Activated CD4-positive, alpha-beta T cell treated with anti-CD3 and anti-CD28 coated beads, Interleukin-2, amount 50 U/mL, for 16 hours (primary cell): ENCODE measurements around the gene RCN2.
A peak's percentile ranks its signal among the peaks of the same experiment; 100 is the strongest.

ENCODE experiments used
- DNase-seq: peaks from one replicate; pipeline ENCODE4 v3.0.0-alpha.2; 2020

RCN2 gene

DNA sequence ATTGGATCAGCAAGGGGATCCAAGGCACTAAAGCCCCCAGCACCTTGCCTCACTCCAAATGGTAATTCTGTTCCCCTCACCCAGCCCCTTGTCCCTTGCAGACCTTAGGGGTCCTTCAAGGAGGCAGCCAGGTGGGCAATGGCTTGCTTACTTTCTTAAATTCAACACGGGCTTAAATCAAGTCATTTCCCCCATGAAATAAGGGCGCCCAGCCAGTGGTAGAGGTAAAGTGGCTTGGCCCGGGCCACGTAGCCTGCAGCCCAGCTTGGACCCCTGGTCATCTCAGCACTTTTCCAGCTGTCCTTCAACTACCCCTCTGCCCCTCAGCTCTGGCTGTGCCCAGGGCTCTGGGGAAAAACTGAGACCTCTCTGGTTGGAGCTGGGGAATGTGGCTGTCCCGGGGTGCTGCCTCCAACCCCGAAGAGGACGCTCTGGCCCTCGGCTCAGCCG, 64.6 kb downstream of the RCN2 start:
- no peak for DNase-seq

GRCh38 chr15:76996526-76997401, 65.2 kb downstream of the RCN2 start:
- DNase-seq, result peak; percentile 76

GRCh38 chr15:76998663-76999285, 67.2 kb downstream of the RCN2 start:
- DNase-seq, result peak; percentile 51

DNA sequence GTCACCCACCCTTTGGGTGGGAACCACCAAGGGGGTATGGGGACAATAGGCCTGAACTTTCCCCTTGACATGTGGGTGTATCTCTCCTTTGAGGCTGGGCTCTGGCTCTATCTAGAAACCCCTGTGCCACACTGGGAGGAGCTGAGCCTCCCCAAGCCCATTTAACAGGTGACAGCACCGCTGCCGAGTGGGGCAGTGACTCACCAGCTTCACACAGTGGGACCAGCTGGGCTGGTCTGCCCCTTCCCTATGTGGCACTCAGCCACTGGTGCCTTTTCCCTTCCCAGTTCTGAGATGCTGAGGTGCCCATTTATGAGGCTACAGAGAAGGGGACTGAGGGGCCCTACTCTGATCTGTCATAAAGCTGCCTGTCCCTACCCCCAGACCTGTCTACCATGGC, 68.4 kb downstream of the RCN2 start:
- no peak for DNase-seq

- no peak for DNase-seq
Observed at GRCh38 chr15:77001351-77001750, 69.8 kb downstream of the RCN2 start.

GRCh38 chr15:77001966-77002365, 70.4 kb downstream of the RCN2 start:
- DNase-seq, result no peak

GRCh38 chr15:77002436-77002835, 70.9 kb downstream of the RCN2 start:
- no peak for DNase-seq

GRCh38 chr15:77002954-77003912, 71.7 kb downstream of the RCN2 start:
- DNase-seq, result peak; percentile 89
